H9 (cell line): ENCODE results near the gene EML4. TPM values are rescaled to one million over a fixed set of nuclear protein-coding genes. Genes with fewer than 3 reads are reported as not detected.

Source experiments
- DNase-seq: peaks from one replicate; pipeline ENCODE4 v3.0.0-alpha.2; 2017
- H2AFZ ChIP-seq: one replicate; pipeline ENCODE4 v1.6.1; 2013; ENCODE audit warnings: mild to moderate bottlenecking, low read length, control low read depth, moderate library complexity
- H2AK5ac ChIP-seq: 2 replicates; pipeline ENCODE4 v1.6.1; 2013; ENCODE audit warnings: low read length, control low read depth, mixed read lengths; ENCODE audit not compliant: insufficient read length
- H2BK120ac ChIP-seq: one replicate; pipeline ENCODE4 v1.6.1; 2013; ENCODE audit warnings: low read depth, mild to moderate bottlenecking, low read length, control low read depth, inconsistent platforms; ENCODE audit not compliant: poor library complexity, severe bottlenecking
- H2BK12ac ChIP-seq: 2 replicates; pipeline ENCODE4 v1.6.1; 2013; ENCODE audit warnings: low read length, control low read depth, mixed read lengths, low read depth; ENCODE audit not compliant: insufficient read length
- H2BK15ac ChIP-seq: 2 replicates; pipeline ENCODE4 v1.6.1; 2013; ENCODE audit warnings: low read depth, low read length, control low read depth
- H2BK20ac ChIP-seq: one replicate; pipeline ENCODE4 v1.6.1; 2013; ENCODE audit warnings: low read depth, mild to moderate bottlenecking, low read length, control low read depth, inconsistent platforms; ENCODE audit not compliant: poor library complexity, severe bottlenecking
- H2BK5ac ChIP-seq: 2 replicates; pipeline ENCODE4 v1.6.1; 2013; ENCODE audit warnings: low read length, control low read depth, mixed read lengths; ENCODE audit not compliant: insufficient read length
- H3K14ac ChIP-seq: 2 replicates; pipeline ENCODE4 v1.6.1; 2013; ENCODE audit warnings: low read length, control low read depth; ENCODE audit not compliant: insufficient read depth
- H3K18ac ChIP-seq: 2 replicates; pipeline ENCODE4 v1.6.1; 2013; ENCODE audit warnings: low read depth, mild to moderate bottlenecking, mixed read lengths, low read length, control low read depth; ENCODE audit not compliant: insufficient read length
- H3K23ac ChIP-seq: 2 replicates; pipeline ENCODE4 v1.6.1; 2013; ENCODE audit warnings: low read length, control low read depth, mixed read lengths, low read depth; ENCODE audit not compliant: insufficient read length
- H3K23me2 ChIP-seq: 2 replicates; pipeline ENCODE4 v1.6.1; 2013; ENCODE audit warnings: low read depth, mild to moderate bottlenecking, mixed read lengths, low read length, control low read depth; ENCODE audit not compliant: insufficient read length, poor library complexity, severe bottlenecking
- H3K27ac ChIP-seq: 2 replicates; pipeline ENCODE4 v1.5.1; 2013; ENCODE audit warnings: low read length, control low read depth, mixed read lengths, low read depth; ENCODE audit not compliant: insufficient read length
- H3K27me3 ChIP-seq: 2 replicates; pipeline ENCODE4 v1.6.1; 2013; ENCODE audit warnings: low read length, control low read depth, inconsistent platforms; ENCODE audit not compliant: insufficient read depth
- H3K4ac ChIP-seq: 2 replicates; pipeline ENCODE4 v1.6.1; 2013; ENCODE audit warnings: low read depth, mild to moderate bottlenecking, control low read depth, inconsistent platforms, low read length, moderate library complexity
- H3K4me1 ChIP-seq: 2 replicates; pipeline ENCODE4 v1.6.1; 2013; ENCODE audit warnings: low read length, control low read depth, inconsistent platforms; ENCODE audit not compliant: insufficient read depth
- H3K4me2 ChIP-seq: 2 replicates; pipeline ENCODE4 v1.6.1; 2013; ENCODE audit warnings: low read length, control low read depth, mixed read lengths; ENCODE audit not compliant: insufficient read length, insufficient read depth
- H3K56ac ChIP-seq: 2 replicates; pipeline ENCODE4 v1.6.1; 2013; ENCODE audit warnings: low read depth, mild to moderate bottlenecking, mixed read lengths, low read length, control low read depth; ENCODE audit not compliant: insufficient read length
- H3K79me1 ChIP-seq: 2 replicates; pipeline ENCODE4 v1.6.1; 2013; ENCODE audit warnings: low read depth, mild to moderate bottlenecking, moderate library complexity, low read length, control low read depth, inconsistent platforms; ENCODE audit not compliant: insufficient read depth, poor library complexity, severe bottlenecking
- H3K79me2 ChIP-seq: 2 replicates; pipeline ENCODE4 v1.6.1; 2013; ENCODE audit warnings: low read length, control low read depth, inconsistent platforms; ENCODE audit not compliant: insufficient read depth
- H3K9ac ChIP-seq: 2 replicates; pipeline ENCODE4 v1.6.1; 2013; ENCODE audit warnings: low read length, control low read depth, mixed read lengths; ENCODE audit not compliant: insufficient read length; ENCODE audit errors: extremely low read depth
- H3K9me3 ChIP-seq: one replicate; pipeline ENCODE4 v1.6.1; 2013; ENCODE audit warnings: low read depth, low read length, inconsistent platforms; ENCODE audit not compliant: control insufficient read depth
- H3T11ph ChIP-seq: one replicate; pipeline ENCODE4 v1.6.1; 2013; ENCODE audit warnings: mild to moderate bottlenecking, low read length, control low read depth, inconsistent platforms
- H4K20me1 ChIP-seq: one replicate; pipeline ENCODE4 v1.6.1; 2013; ENCODE audit not compliant: control insufficient read depth, insufficient read length, insufficient read depth
- H4K5ac ChIP-seq: 2 replicates; pipeline ENCODE4 v1.6.1; 2013; ENCODE audit warnings: low read depth, mild to moderate bottlenecking, mixed read lengths, low read length, control low read depth; ENCODE audit not compliant: insufficient read length
- H4K8ac ChIP-seq: replicated peaks from 2 replicates; pipeline ENCODE4 v1.6.1; 2013; ENCODE audit warnings: low read length, control low read depth, mixed read lengths, low read depth; ENCODE audit not compliant: insufficient read length
- H4K91ac ChIP-seq: 2 replicates; pipeline ENCODE4 v1.6.1; 2013; ENCODE audit warnings: low read depth, mild to moderate bottlenecking, moderate library complexity, mixed read lengths, low read length, control low read depth; ENCODE audit not compliant: insufficient read length
- H3K27ac Mint-ChIP-seq, 3 experiments: 2 replicates in 2 of 3; 3 replicates in 1 of 3; pipeline ENCODE4 v1.8.0; 2020 to 2021; ENCODE audit warnings: mixed read lengths in 3 of 3, mild to moderate bottlenecking in 1 of 3, moderate library complexity in 1 of 3
- H3K27me3 Mint-ChIP-seq: 2 replicates; pipeline ENCODE4 v1.8.0; 2021; ENCODE audit warnings: low read depth, mild to moderate bottlenecking, moderate library complexity, mixed read lengths
- H3K36me3 Mint-ChIP-seq, 3 experiments: 2 replicates in 2 of 3; 3 replicates in 1 of 3; pipeline ENCODE4 v1.8.0; 2020 to 2021; ENCODE audit warnings: low read depth in 3 of 3, mixed read lengths in 3 of 3; ENCODE audit not compliant: insufficient read depth in 1 of 3
- H3K4me1 Mint-ChIP-seq, 2 experiments: 2 replicates each; pipeline ENCODE4 v1.8.0; 2020; ENCODE audit warnings: mixed read lengths in 2 of 2
- H3K4me3 Mint-ChIP-seq, 2 experiments: 2 replicates in 1 of 2; 3 replicates in 1 of 2; pipeline ENCODE4 v1.8.0; 2020 to 2021; ENCODE audit warnings: mild to moderate bottlenecking in 2 of 2, mixed read lengths in 2 of 2, moderate library complexity in 1 of 2
- H3K9me3 Mint-ChIP-seq, 2 experiments: 2 replicates in 1 of 2; 3 replicates in 1 of 2; pipeline ENCODE4 v1.8.0; 2020; ENCODE audit warnings: mild to moderate bottlenecking in 2 of 2, mixed read lengths in 2 of 2, moderate library complexity in 1 of 2
- WGBS: extraction: QIAGEN DNeasy Blood & Tissue Kit; methylation state at CpG from one replicate; pipeline ENCODE4 v1.1.7; 2013; ENCODE audit warnings: missing lambda C conversion rate, low lambda C conversion rate, mixed read lengths; ENCODE audit not compliant: insufficient read length; ENCODE audit errors: extremely low coverage; 5-methylcytosine and 5-hydroxymethylcytosine counted together
- total RNA-seq: library from RNA; stranded (reverse); gene quantifications from 2 replicates; pipeline ENCODE4 v1.2.1, GENCODE V29; 2021
- TF ChIP-seq, protein P1 (sequence below): fragments of 200-600 bp; sonication (generic); conservative IDR thresholded peaks from 3 replicates; pipeline ENCODE4 v1.8.0; 2021; ENCODE audit warnings: antibody characterized with exemption, mild to moderate bottlenecking

The EML4 gene
- total RNA-seq, 1 experiment from 2014 or later, result 68.6 TPM

DNA sequence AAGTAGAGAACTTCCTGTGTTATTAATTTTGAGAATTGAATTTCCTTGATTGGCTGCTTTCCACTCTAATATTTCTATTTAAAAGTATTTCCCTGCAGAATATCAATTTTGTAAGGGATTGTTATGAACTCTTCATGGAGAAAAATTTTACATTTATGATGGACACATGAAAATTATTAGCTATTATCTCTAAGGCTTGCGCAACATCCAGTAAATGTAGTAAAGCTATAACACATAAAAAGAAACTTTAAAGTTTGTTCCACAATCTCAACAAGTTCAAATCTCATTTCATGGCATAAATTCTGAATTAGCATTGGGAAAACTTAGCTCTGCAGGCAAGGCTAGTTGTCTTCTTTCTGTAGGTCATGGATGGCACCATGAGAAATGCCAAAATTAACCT, 4.2 kb upstream of the EML4 start:
- H4K20me1 ChIP-seq, result no peaks in the 10 kb centered on the region
- no peak overlapping the region for H3T11ph ChIP-seq
- H4K91ac ChIP-seq, result no peak overlapping the region
- H2BK20ac ChIP-seq, result no peak overlapping the region
- DNase-seq, result no peak
- peaks cover 3% of the 10 kb centered on the region for H3K23me2 ChIP-seq
- Mint-ChIP-seq H3K27ac (no peak overlapping the region), H3K4me3 (no peak overlapping the region), H3K36me3 (no peaks in the 10 kb centered on the region), H3K27me3 (peaks cover 3% of the 10 kb centered on the region), H3K4me1 (peaks cover 0 to 8% of the 10 kb centered on the region in 2 experiments; a peak in 2 of 4 replicates), H3K9me3 (no peaks in the 10 kb centered on the region)
- H3K27me3 ChIP-seq, result no peaks in the 10 kb centered on the region
- no peak overlapping the region for H3K4ac ChIP-seq
- H4K5ac ChIP-seq, result no peak overlapping the region
- no peak overlapping the region for H3K56ac ChIP-seq
- H2AK5ac ChIP-seq, result no peak overlapping the region
- H3K9ac ChIP-seq, result no peak overlapping the region
- H2BK12ac ChIP-seq, result no peak overlapping the region
- H3K4me1 ChIP-seq, result no peaks in the 10 kb centered on the region
- no peak overlapping the region for H3K23ac ChIP-seq
- H4K8ac ChIP-seq, result no peak overlapping the region
- TF ChIP-seq, protein P1, sequence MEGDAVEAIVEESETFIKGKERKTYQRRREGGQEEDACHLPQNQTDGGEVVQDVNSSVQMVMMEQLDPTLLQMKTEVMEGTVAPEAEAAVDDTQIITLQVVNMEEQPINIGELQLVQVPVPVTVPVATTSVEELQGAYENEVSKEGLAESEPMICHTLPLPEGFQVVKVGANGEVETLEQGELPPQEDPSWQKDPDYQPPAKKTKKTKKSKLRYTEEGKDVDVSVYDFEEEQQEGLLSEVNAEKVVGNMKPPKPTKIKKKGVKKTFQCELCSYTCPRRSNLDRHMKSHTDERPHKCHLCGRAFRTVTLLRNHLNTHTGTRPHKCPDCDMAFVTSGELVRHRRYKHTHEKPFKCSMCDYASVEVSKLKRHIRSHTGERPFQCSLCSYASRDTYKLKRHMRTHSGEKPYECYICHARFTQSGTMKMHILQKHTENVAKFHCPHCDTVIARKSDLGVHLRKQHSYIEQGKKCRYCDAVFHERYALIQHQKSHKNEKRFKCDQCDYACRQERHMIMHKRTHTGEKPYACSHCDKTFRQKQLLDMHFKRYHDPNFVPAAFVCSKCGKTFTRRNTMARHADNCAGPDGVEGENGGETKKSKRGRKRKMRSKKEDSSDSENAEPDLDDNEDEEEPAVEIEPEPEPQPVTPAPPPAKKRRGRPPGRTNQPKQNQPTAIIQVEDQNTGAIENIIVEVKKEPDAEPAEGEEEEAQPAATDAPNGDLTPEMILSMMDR, result no peak
- no CpG with 5 or more reads among the region's 1 CpG for WGBS
- no peak overlapping the region for H3K4me2 ChIP-seq
- H3K9me3 ChIP-seq, result no peaks in the 10 kb centered on the region
- no peak overlapping the region for H2BK120ac ChIP-seq
- H3K27ac ChIP-seq, result no peak overlapping the region
- H2BK15ac ChIP-seq, result no peak overlapping the region
- H3K79me2 ChIP-seq, result no peaks in the 10 kb centered on the region; the same call in 1 of the 2 replicates
- no peak overlapping the region for H3K18ac ChIP-seq
- no peak overlapping the region for H2AFZ ChIP-seq
- no peak overlapping the region for H3K14ac ChIP-seq
- H2BK5ac ChIP-seq, result no peak overlapping the region
- no peaks in the 10 kb centered on the region for H3K79me1 ChIP-seq
